GM12872 (cell line): ENCODE results near the gene CLDN7.

Experiments used
- TF ChIP-seq, protein P1 (sequence below): IDR thresholded peaks from 3 replicates; pipeline ENCODE4 v1.5.1; 2011; ENCODE audit warnings: low read depth, mild to moderate bottlenecking, low read length, moderate library complexity; ENCODE audit not compliant: insufficient read depth

Gene CLDN7

GRCh38 chr17:7237266-7237760 is 25.0 kb downstream of the CLDN7 start:
- TF ChIP-seq, protein P1, sequence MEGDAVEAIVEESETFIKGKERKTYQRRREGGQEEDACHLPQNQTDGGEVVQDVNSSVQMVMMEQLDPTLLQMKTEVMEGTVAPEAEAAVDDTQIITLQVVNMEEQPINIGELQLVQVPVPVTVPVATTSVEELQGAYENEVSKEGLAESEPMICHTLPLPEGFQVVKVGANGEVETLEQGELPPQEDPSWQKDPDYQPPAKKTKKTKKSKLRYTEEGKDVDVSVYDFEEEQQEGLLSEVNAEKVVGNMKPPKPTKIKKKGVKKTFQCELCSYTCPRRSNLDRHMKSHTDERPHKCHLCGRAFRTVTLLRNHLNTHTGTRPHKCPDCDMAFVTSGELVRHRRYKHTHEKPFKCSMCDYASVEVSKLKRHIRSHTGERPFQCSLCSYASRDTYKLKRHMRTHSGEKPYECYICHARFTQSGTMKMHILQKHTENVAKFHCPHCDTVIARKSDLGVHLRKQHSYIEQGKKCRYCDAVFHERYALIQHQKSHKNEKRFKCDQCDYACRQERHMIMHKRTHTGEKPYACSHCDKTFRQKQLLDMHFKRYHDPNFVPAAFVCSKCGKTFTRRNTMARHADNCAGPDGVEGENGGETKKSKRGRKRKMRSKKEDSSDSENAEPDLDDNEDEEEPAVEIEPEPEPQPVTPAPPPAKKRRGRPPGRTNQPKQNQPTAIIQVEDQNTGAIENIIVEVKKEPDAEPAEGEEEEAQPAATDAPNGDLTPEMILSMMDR: no peak

- TF ChIP-seq, protein P1: no peak
These were observed 25.5 kb downstream of the CLDN7 start for GRCh38 chr17:7236808-7237207.

DNA sequence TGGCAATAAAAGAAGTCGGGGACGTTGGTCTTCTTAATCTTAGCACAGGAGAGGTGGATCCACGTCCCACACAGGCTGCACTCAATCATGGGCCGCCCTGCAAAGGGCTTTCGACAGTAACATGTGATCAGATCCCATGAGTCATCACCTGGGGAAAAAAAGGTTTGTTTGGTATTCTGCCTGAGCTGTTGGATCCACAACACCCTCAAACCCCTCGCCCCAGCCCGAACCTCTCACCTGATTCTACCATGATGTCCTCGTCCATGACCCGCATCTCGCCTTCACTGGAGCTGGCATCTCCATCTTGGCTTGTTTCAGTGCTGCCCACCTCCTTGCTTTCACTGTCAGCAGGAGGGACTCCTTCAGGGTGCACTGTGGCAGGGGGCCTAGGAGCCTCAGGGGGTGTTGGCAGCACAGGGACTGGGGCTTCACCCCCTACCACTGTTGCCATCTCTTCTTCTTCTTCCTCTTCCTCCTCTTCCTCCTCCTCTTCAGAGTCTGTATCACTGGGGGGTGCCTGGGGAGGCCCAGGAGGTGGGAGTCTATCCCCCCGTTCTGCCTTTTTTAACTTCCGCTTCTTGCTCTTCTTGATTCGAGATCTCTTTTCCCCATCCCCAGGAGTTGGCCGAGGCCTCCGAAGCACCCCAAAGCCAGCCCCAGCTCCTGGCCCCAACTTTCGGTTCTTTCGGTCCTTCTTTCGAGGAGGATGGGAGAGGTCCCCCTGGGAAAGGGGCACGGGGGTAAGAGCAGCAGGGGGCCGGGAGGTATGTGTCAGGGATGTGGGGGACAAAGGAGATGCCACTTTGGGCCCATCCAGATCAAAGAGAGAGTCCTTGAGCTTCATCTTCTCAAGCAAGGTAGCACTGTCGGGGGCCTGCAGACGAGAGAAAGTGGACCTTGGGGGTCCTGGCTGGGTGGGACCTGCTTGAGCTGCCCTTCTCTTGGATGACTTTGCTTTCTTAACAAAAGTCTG is 26.3 kb downstream of the CLDN7 start:
- TF ChIP-seq, protein P1: no peak

DNA sequence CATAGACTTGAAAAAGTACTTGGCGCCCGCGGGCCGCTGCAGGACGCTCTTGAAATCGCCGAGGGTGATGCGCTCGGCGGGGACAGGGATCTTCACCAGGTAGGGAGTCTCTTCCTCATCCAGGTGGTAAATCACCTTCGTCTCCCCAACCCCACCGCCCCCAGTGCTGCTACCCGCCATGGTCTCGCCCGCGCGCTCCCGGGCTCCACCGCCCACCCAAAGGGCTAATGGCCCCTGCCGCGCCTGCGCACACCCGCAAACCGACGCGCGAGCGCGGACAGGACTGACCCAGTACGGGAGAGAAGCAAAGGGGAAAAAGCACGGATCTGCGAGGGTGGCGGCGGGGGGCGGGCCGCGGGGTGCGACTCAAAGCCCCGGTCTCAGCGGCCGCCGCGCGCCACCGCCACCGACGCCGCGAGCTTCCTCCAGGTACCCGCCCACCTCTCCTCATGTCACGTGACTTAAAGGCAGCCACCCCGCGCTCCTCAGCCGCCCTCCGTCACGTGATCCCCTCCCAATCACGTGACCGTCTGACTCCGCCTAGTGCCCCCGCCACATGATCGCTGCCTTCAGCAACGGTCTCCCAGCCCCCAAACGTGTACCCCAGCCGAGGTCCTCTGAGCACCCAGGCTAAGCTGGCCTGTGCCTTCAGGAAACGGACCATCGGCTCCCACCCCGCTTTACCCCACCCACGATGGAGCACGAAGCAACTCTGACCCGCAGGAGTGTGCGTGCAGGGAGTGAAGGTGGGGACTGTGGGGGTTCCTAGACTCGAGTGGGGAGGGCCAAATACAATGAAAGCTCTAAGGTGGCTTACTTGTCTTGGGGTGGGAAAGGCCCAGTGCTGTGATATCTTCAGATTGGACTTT is 28.0 kb downstream of the CLDN7 start, which contains the start of gene DVL2:
DVL2 (minus strand) TSS at position 435 of the 869 bp plus-strand sequence; CDS start at position 180, 255 bp downstream.
- TF ChIP-seq, protein P1: no peak

DNA sequence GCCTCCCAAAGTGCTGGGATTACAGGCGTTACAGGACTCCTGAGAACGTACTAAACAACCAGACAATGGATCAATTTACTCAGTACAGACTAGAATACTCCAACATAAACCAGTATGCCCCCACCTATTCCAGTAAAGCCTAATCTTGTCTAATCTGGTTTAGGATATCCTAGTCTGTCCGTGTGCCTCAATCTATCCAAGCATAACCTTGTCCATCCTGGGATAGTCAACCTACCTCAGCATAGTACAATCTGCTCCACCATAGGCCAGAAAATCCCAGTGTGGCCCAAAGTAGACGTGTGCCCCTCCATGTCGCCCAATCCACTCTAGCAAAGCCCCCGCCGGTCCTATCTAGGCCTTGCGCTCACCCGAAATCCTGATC is 28.6 kb downstream of the CLDN7 start:
- TF ChIP-seq, protein P1: no peak

DNA sequence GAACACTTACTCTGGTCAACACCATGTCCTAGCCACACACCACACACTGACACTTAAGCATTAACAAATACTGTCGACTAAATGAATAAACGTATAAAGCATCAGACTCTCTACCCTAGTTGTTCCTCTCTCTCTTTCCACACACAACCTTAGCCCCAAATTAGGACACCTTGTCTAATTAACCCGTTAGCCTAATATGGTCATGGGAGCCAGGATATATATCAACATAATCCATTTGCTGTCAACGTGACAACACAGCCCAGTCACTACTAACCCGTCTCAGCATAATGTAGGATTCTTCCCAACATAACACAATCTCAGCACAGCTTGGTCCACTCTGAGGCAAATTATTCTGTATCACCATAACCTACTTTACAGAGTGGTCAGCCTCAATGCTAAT is 30.2 kb downstream of the CLDN7 start:
- TF ChIP-seq, protein P1: no peak

DNA sequence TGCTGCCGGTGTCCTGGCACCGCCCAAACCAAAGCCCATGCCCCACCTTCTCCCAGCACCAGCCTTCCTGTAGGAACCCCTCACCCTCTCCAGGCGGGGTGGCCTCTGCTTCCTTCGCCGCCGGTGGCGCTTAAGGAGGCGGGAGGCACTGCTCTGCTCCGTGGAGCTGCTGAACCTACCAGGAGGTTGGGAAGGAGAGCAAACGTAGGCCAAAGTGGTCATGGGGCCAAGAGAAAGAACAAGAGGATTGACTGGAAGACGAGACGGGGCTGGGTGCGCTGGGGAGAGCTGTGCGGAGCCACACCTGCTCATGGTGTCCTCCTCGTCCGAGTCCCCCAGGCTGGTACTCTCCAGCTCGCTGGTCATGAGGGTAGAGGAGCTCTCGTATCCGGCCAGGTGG is 32.8 kb downstream of the CLDN7 start:
- TF ChIP-seq, protein P1: no peak
